IMR-90 (cell line): Measurements from ENCODE around the gene COA6. TPM values are rescaled to one million over a fixed set of nuclear protein-coding genes. Genes with fewer than 3 reads are reported as not detected.

Experiments
- ATAC-seq: fragments of 200-7000 bp; cut with Tn5 transposase; 2 replicates; pipeline ENCODE4 v1.9.1; 2020; ENCODE audit warnings: low read depth, mild to moderate bottlenecking, moderate library complexity
- BruUV-seq: library from RNA; stranded (reverse); fragments of 400-500 nt; replicated peaks from 2 replicates; lab custom pipeline; 2021; lab: Mats Ljungman, UMichigan
- CTCF ChIA-PET: fragments of 300-600 bp; formaldehyde crosslinking; extraction: SDS; loops from one replicate; lab custom pipeline; 2021; ENCODE audit warnings: antibody characterized with exemption; lab: Yijun Ruan, JAX
- POLR2A ChIA-PET: fragments of 300-600 bp; sonication (Branson Sonifier 250); formaldehyde crosslinking; loops from one replicate; lab custom pipeline; 2022; ENCODE audit warnings: antibody characterized with exemption; ENCODE audit not compliant: unreplicated experiment; lab: Charles Lee
- DNase-seq: peaks from one replicate; pipeline ENCODE4 v3.0.0; 2013
- H2AFZ ChIP-seq: replicated peaks from 2 replicates; pipeline ENCODE3; 2013; ENCODE audit warnings: low read length, mild to moderate bottlenecking; ENCODE audit not compliant: poor library complexity
- H2AK5ac ChIP-seq: 2 replicates; pipeline ENCODE4 v1.6.1; 2013; ENCODE audit warnings: low read depth, low read length, inconsistent platforms
- H2AK9ac ChIP-seq: replicated peaks from 2 replicates; pipeline ENCODE3; 2013; ENCODE audit warnings: mild to moderate bottlenecking, low read depth, low read length, moderate library complexity; ENCODE audit not compliant: poor library complexity
- H2BK120ac ChIP-seq: 2 replicates; pipeline ENCODE4 v1.6.1; 2013; ENCODE audit warnings: low read depth, low read length, inconsistent platforms
- H2BK15ac ChIP-seq: 3 replicates; pipeline ENCODE4 v1.6.1; 2013; ENCODE audit warnings: low read depth, low read length, inconsistent platforms
- H2BK20ac ChIP-seq: 2 replicates; pipeline ENCODE4 v1.6.1; 2013; ENCODE audit warnings: low read depth, mild to moderate bottlenecking, inconsistent platforms, low read length, moderate library complexity
- H2BK5ac ChIP-seq: 2 replicates; pipeline ENCODE4 v1.6.1; 2013; ENCODE audit warnings: mild to moderate bottlenecking, low read depth, low read length, inconsistent platforms; ENCODE audit not compliant: poor library complexity, severe bottlenecking
- H3K14ac ChIP-seq: replicated peaks from 2 replicates; pipeline ENCODE4 v1.6.1; 2013; ENCODE audit warnings: low read depth, low read length, inconsistent platforms
- H3K18ac ChIP-seq: 2 replicates; pipeline ENCODE4 v1.6.1; 2013; ENCODE audit warnings: low read depth, low read length, control low read depth
- H3K23ac ChIP-seq: 2 replicates; pipeline ENCODE4 v1.6.1; 2013; ENCODE audit warnings: low read depth, low read length, inconsistent platforms
- H3K27ac ChIP-seq: 2 replicates; pipeline ENCODE4 v1.5.1; 2013; ENCODE audit warnings: mild to moderate bottlenecking, control low read depth, low read length; ENCODE audit not compliant: insufficient read depth
- H3K27me3 ChIP-seq: 2 replicates; pipeline ENCODE4 v1.6.1; 2013; ENCODE audit warnings: low read length; ENCODE audit not compliant: control insufficient read depth, insufficient read depth
- H3K36me3 ChIP-seq: 2 replicates; pipeline ENCODE4 v1.6.1; 2013; ENCODE audit warnings: low read length, mixed read lengths; ENCODE audit not compliant: control insufficient read depth, insufficient read depth
- H3K4ac ChIP-seq: 2 replicates; pipeline ENCODE4 v1.6.1; 2013; ENCODE audit warnings: low read depth, low read length, inconsistent platforms
- H3K4me1 ChIP-seq: 2 replicates; pipeline ENCODE4 v1.6.1; 2013; ENCODE audit warnings: low read length, mixed read lengths; ENCODE audit not compliant: control insufficient read depth, insufficient read depth
- H3K4me2 ChIP-seq: 2 replicates; pipeline ENCODE4 v1.6.1; 2013; ENCODE audit warnings: low read depth, mild to moderate bottlenecking, control low read depth, low read length, moderate library complexity
- H3K4me3 ChIP-seq: 2 replicates; pipeline ENCODE4 v1.5.1; 2013; ENCODE audit warnings: low read depth, mild to moderate bottlenecking, control low read depth, low read length, moderate library complexity; ENCODE audit not compliant: insufficient read depth
- H3K56ac ChIP-seq: 2 replicates; pipeline ENCODE4 v1.6.1; 2013; ENCODE audit warnings: low read length, inconsistent platforms; ENCODE audit not compliant: insufficient read depth; ENCODE audit errors: extremely low read depth
- H3K79me1 ChIP-seq, 2 experiments: 2 replicates each; pipeline ENCODE4 v1.6.1; 2013; ENCODE audit warnings: low read length in 2 of 2, inconsistent platforms in 1 of 2, low read depth in 1 of 2
- H3K9ac ChIP-seq: 2 replicates; pipeline ENCODE4 v1.6.1; 2013; ENCODE audit warnings: low read depth, low read length, control low read depth
- H3K9me1 ChIP-seq: 2 replicates; pipeline ENCODE4 v1.6.1; 2013; ENCODE audit warnings: low read length, inconsistent platforms; ENCODE audit not compliant: insufficient read depth
- H3K9me3 ChIP-seq: 2 replicates; pipeline ENCODE4 v1.6.1; 2013; ENCODE audit warnings: low read length; ENCODE audit not compliant: control insufficient read depth, insufficient read depth
- H4K20me1 ChIP-seq: 2 replicates; pipeline ENCODE4 v1.6.1; 2013; ENCODE audit warnings: low read length, inconsistent platforms; ENCODE audit not compliant: insufficient read depth
- H4K5ac ChIP-seq: 2 replicates; pipeline ENCODE4 v1.6.1; 2013; ENCODE audit warnings: mild to moderate bottlenecking, low read depth, low read length, control low read depth
- H4K8ac ChIP-seq, 2 experiments: 2 replicates each; pipeline ENCODE4 v1.6.1; 2013; ENCODE audit warnings: low read depth in 2 of 2, low read length in 2 of 2, control low read depth in 1 of 2, inconsistent platforms in 1 of 2
- H4K91ac ChIP-seq: 2 replicates; pipeline ENCODE4 v1.6.1; 2013; ENCODE audit warnings: low read depth, low read length, inconsistent platforms; ENCODE audit not compliant: insufficient read depth
- CTCF ChIP-seq: conservative IDR thresholded peaks from 2 replicates; pipeline ENCODE4 v1.5.1; 2012; ENCODE audit warnings: mild to moderate bottlenecking, low read depth, low read length, improper control_type of control experiment
- MXI1 ChIP-seq: IDR thresholded peaks from 2 replicates; pipeline ENCODE4 v1.6.1; 2012; ENCODE audit warnings: low read depth, mild to moderate bottlenecking, low read length, moderate library complexity, borderline replicate concordance
- POLR2A ChIP-seq: IDR thresholded peaks from 2 replicates; pipeline ENCODE4 v1.6.1; 2012; ENCODE audit warnings: mild to moderate bottlenecking, low read depth, low read length
- RFX5 ChIP-seq: IDR thresholded peaks from 2 replicates; pipeline ENCODE4 v1.8.0; 2012; ENCODE audit warnings: low read depth, mild to moderate bottlenecking, low read length, moderate library complexity
- SMC3 ChIP-seq: fragments of 150-350 bp; IDR thresholded peaks from 2 replicates; pipeline ENCODE4 v1.6.1; 2016; ENCODE audit warnings: low read depth, mild to moderate bottlenecking, antibody characterized with exemption, low read length, moderate library complexity
- USF2 ChIP-seq: fragments of 150-350 bp; IDR thresholded peaks from 2 replicates; pipeline ENCODE4 v1.6.1; 2017; ENCODE audit warnings: mild to moderate bottlenecking, antibody characterized with exemption, low read length, low read depth
- WGBS, 2 experiments: methylation state at CpG; one replicate each; pipeline versions ENCODE4 v1.1.5 to v1.1.7; 2013; ENCODE audit warnings: missing lambda C conversion rate in 2 of 2; ENCODE audit not compliant: insufficient read length in 1 of 2; ENCODE audit errors: extremely low coverage in 2 of 2; 5-methylcytosine and 5-hydroxymethylcytosine counted together
- dilution Hi-C: fragments of 300-500 bp; cut with HindIII; formaldehyde crosslinking; loops from one replicate; pipeline ENCODE4 v1.14.3; 2018; ENCODE audit warnings: low sequenced_read_pairs; ENCODE audit not compliant: unreplicated experiment
- in situ Hi-C: fragments of 300-500 bp; cut with MboI; formaldehyde crosslinking; loops from 3 replicates; pipeline ENCODE4 v1.14.3; 2019; ENCODE audit warnings: low sequenced_read_pairs, inconsistent platforms, mixed read lengths
- intact Hi-C: fragments of 100-400 bp; cut with micrococcal nuclease; formaldehyde crosslinking; loops from 2 replicates; pipeline ENCODE4 v1.10.0; 2022
- polyA plus RNA-seq, 3 experiments: library from polyadenylated mRNA; depleted of rRNA; stranded (reverse); fragments of >200 nt; gene quantifications; 2 replicates each; pipeline ENCODE4 v1.2.3, GENCODE V29; 2012; ENCODE audit warnings: low replicate concordance in 1 of 3
- total RNA-seq: library from RNA; depleted of rRNA; stranded (reverse); fragments of >200 nt; gene quantifications from 2 replicates; pipeline ENCODE4 v1.2.3, GENCODE V29; 2012

Gene COA6
- total and polyA plus RNA-seq, 2 of the 4 experiments (the other 2 are of a cell fraction): 6.8 to 14.3 TPM

GRCh38 chr1:234413485-234413884 is 40.2 kb downstream of the COA6 start:
- no TSS peak for BruUV-seq
- intact Hi-C loops (no loop called here), dilution Hi-C loops (no loop called here), in situ Hi-C loops (no loop called here)
- Histone ChIP-seq H3K4ac (no peak overlapping the region), H2BK20ac (no peak overlapping the region), H3K9me3 (no peaks in the 10 kb centered on the region), H3K23ac (no peak overlapping the region), H3K56ac (no peak overlapping the region), H3K14ac (no peak overlapping the region), H2AK9ac (no peak overlapping the region), H3K4me3 (no peak overlapping the region), H2AFZ (no peak overlapping the region), H3K36me3 (peaks cover 5% of the 10 kb centered on the region; the same call in 1 of the 2 replicates), H3K4me2 (no peak overlapping the region), H2BK120ac (no peak overlapping the region), H3K9ac (no peak overlapping the region), H4K20me1 (no peaks in the 10 kb centered on the region), H2BK15ac (no peak overlapping the region), H3K79me1 (no peaks in the 10 kb centered on the region), H4K8ac (no peak overlapping the region), H3K27me3 (no peaks in the 10 kb centered on the region), H2AK5ac (no peak overlapping the region), H3K27ac (no peak overlapping the region), H4K91ac (no peak overlapping the region), H3K4me1 (peaks cover 2% of the 10 kb centered on the region; the same call in 1 of the 2 replicates), H3K18ac (no peak overlapping the region), H3K9me1 (peaks cover 2% of the 10 kb centered on the region; the same call in 1 of the 2 replicates), H4K5ac (no peak overlapping the region), H2BK5ac (no peak overlapping the region)
- ATAC-seq (no peak), DNase-seq (no peak)
- TF ChIP-seq MXI1 (no peak), POLR2A (no peak), CTCF (no peak), RFX5 (no peak), USF2 (no peak), SMC3 (no peak)
- ChIA-PET CTCF (no interaction called here), POLR2A (no interaction called here)
- WGBS, 2 experiments: 92% methylated on average over 3 of the region's 9 CpGs; no CpG with 5 or more reads in 1 of the 2 experiments
